ENCODE results near the gene MMP21. TPM values are rescaled to one million over a fixed set of nuclear protein-coding genes. Genes with fewer than 3 reads are reported as not detected.

The MMP21 gene
- total RNA-seq, 1 experiment from 2014 or later, result not detected

DNA sequence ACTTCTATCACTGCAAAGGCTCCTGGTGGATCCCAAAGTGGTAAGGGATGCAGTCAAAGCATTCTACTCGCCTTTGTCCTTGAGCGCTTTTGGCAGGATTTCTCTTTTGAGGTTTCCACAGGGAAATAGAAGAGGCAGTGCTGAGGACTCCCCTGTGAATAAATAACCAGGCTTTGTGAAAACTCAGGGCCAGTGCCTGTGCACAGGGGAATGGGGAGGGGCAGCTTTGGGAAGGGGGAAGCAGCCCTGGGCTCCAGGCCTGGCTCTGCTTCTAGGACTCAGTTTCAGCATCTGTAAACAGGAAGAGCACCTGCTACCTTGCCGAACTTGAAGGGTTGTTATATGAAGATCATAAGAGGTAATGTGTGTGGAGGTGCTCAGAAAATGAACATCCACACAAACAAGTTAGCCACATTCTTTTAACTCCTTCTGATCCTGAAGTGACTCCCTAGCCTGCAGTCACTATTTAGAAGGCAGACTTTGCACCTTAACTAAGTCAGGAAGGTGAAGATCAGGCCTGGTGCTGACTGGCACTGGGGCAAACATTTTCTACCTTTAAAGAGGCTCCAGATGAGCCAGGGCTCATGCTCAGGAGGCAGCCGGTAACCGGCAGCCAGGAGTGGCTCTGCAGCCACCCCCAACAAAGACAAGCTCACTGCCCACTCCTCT lies 22.5 kb upstream of the MMP21 start:
- Histone ChIP-seq H3K79me2 (ENCODE audit: low read length) (no peaks in the 10 kb centered on the region), H3K27ac (ENCODE audit: low read length) (no peak overlapping the region), H3K4me3 (ENCODE audit: low read length) (no peak overlapping the region), H3K27me3 (ENCODE audit: low read length) (no peaks in the 10 kb centered on the region), H4K20me1 (ENCODE audit: insufficient read depth, low read depth, low read length) (no peaks in the 10 kb centered on the region), H3K4me2 (ENCODE audit: low read depth, low read length, poor library complexity, severe bottlenecking) (no peak overlapping the region), H3K9me3 (ENCODE audit: low read length) (no peaks in the 10 kb centered on the region), H3K9me2 (replicated peaks; ENCODE audit: insufficient read depth, low read length) (no peaks in the 10 kb centered on the region), H3K9ac (ENCODE audit: low read length) (no peak overlapping the region), H3K4me1 (ENCODE audit: low read length) (no peaks in the 10 kb centered on the region), H3K36me3 (ENCODE audit: insufficient read depth, low read length) (peaks cover 5% of the 10 kb centered on the region; the same call in 1 of the 2 replicates), H2AFZ (ENCODE audit: low read length) (no peak overlapping the region)
- DNase-seq, result no peak

DNA sequence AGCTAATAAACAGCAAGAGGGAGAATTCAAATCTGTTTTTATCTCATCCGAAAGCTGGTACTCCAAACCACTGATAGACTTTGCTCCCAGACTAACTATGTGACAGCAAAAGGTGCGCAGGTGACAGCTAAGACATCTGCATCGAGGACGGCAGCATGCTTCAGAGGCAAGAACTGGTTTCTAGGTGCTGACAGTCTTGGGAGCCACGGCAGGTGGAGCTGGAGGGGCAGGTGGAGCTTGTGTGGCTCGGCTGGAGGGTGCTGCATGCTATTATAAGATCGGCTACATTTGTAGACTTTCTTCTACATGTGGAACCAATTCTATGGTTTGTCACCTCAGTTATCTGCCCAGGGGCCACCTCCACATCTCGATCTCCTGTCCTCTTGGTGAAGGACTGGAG lies 21.8 kb upstream of the MMP21 start:
- Histone ChIP-seq H3K4me3 (ENCODE audit: low read length) (no peak overlapping the region), H4K20me1 (ENCODE audit: insufficient read depth, low read depth, low read length) (no peaks in the 10 kb centered on the region), H3K9me3 (ENCODE audit: low read length) (no peaks in the 10 kb centered on the region), H3K9ac (ENCODE audit: low read length) (no peak overlapping the region), H3K36me3 (ENCODE audit: insufficient read depth, low read length) (peaks cover 4% of the 10 kb centered on the region), H2AFZ (ENCODE audit: low read length) (no peak overlapping the region), H3K9me2 (replicated peaks; ENCODE audit: insufficient read depth, low read length) (no peaks in the 10 kb centered on the region), H3K79me2 (ENCODE audit: low read length) (no peaks in the 10 kb centered on the region), H3K4me2 (ENCODE audit: low read depth, low read length, poor library complexity, severe bottlenecking) (no peak overlapping the region), H3K27me3 (ENCODE audit: low read length) (no peaks in the 10 kb centered on the region), H3K4me1 (ENCODE audit: low read length) (no peaks in the 10 kb centered on the region), H3K27ac (ENCODE audit: low read length) (no peak overlapping the region)
- DNase-seq, result no peak

DNA sequence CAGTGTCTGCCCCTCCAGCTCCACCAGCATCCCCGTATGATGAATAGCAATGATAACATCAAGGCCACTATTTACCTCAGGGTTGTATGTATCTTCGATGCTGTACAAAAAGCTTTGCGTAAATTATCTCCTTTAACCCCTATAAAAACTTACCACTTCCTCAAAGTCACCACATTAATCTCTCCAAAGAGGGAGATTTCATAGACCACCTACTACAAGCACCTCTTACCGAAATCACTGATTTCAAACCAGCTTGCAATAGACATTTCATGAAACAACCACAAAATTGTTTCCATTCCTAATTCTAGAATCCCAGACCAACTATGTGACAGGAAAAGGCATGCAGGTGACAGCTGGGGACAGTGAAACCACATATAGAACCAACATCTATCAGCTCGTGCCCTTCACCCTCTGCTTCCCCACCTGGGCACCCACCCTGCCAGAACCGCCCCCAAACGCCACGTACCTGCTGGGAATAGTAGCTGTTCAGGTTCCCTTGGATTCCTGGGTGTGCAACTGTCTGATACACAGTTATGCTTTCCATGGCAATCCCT lies 20.1 kb upstream of the MMP21 start:
- no peaks in the 10 kb centered on the region for H3K79me2 ChIP-seq (ENCODE audit: low read length)
- no peak overlapping the region for H2AFZ ChIP-seq (ENCODE audit: low read length)
- no peaks in the 10 kb centered on the region for H3K4me1 ChIP-seq (ENCODE audit: low read length)
- H3K27me3 ChIP-seq (ENCODE audit: low read length), result no peaks in the 10 kb centered on the region
- H3K4me3 ChIP-seq (ENCODE audit: low read length), result no peak overlapping the region
- no peak overlapping the region for H3K27ac ChIP-seq (ENCODE audit: low read length)
- no peak for DNase-seq
- H3K4me2 ChIP-seq (ENCODE audit: low read depth, low read length, poor library complexity, severe bottlenecking), result no peak overlapping the region
- no peaks in the 10 kb centered on the region for H3K9me3 ChIP-seq (ENCODE audit: low read length)
- no peaks in the 10 kb centered on the region for H4K20me1 ChIP-seq (ENCODE audit: insufficient read depth, low read depth, low read length)
- no peaks in the 10 kb centered on the region for H3K9me2 ChIP-seq (replicated peaks; ENCODE audit: insufficient read depth, low read length)
- H3K36me3 ChIP-seq (ENCODE audit: insufficient read depth, low read length), result peaks cover 7% of the 10 kb centered on the region
- no peak overlapping the region for H3K9ac ChIP-seq (ENCODE audit: low read length)

DNA sequence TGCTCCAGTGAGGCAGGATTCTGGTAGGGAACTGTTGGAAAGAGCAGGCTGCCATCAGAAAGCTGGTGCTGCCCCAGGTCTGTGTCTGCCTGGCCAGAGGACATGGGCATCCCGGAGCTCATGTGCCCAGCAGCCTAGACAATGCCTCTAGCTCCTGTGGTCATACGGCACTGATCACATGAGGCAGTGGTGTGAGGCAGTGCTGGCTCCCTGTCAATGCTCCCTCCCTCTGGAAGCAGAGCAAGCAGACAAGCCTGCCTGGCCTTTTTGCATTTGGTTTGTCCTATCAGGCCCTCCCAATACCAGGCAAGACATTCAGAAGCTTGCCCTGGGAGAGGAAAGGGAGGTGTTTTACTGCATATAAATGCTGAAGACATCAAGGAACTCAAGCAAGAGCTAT lies 19.5 kb upstream of the MMP21 start:
- Histone ChIP-seq H3K4me1 (ENCODE audit: low read length) (no peaks in the 10 kb centered on the region), H3K79me2 (ENCODE audit: low read length) (no peaks in the 10 kb centered on the region), H3K27ac (ENCODE audit: low read length) (no peak overlapping the region), H3K36me3 (ENCODE audit: insufficient read depth, low read length) (peaks cover 7% of the 10 kb centered on the region), H2AFZ (ENCODE audit: low read length) (no peak overlapping the region), H3K27me3 (ENCODE audit: low read length) (no peaks in the 10 kb centered on the region), H3K9ac (ENCODE audit: low read length) (no peak overlapping the region), H3K4me3 (ENCODE audit: low read length) (no peak overlapping the region), H3K9me3 (ENCODE audit: low read length) (no peaks in the 10 kb centered on the region), H4K20me1 (ENCODE audit: insufficient read depth, low read depth, low read length) (no peaks in the 10 kb centered on the region), H3K4me2 (ENCODE audit: low read depth, low read length, poor library complexity, severe bottlenecking) (no peak overlapping the region), H3K9me2 (replicated peaks; ENCODE audit: insufficient read depth, low read length) (no peaks in the 10 kb centered on the region)
- no peak for DNase-seq

DNA sequence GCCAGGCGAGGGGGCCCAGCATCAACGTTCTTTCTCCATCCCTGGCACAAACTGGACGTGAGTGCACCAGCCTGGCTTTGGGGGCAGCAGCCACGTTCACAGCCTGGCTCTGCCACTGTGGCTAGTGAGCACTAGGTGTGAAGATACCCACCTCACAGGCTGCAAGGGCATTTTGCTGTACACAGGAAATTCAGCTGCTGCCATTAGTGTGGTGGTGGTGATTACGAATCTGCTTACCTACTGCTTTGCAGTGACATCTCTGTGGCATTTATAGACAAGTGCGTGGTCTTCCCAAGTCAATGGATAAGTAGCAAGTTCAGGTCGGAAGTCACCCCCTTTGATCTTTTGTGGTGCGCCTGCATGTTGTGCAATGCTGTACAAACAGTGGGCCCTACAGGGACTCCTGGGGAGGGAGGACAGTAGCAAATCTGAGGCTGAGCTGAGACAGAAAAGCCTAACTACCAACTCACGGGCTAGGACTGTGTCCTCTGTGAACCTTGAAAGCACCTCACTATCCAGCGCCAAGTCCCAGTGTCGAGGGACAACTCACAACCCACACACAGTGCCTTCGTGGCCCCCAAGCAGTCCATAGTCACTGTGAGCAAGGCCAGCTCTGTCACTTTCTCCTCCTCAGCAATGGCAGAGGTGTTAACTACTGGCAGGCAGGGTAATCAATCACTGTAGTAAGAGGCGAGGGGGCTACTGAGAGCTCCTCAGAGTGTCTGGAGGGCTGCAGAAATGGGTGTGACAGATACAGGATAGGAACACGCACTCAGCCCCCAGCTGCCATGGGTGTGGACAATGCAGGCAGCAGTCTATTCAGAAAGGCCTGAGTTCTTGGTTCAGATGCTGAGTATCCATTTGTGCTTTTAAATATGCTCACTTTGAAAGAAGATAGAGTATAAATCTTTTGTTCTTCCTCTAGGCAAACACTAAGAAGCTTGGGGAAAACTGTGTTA lies 17.0 kb upstream of the MMP21 start:
- Histone ChIP-seq H3K4me2 (ENCODE audit: low read depth, low read length, poor library complexity, severe bottlenecking) (no peak overlapping the region), H3K27me3 (ENCODE audit: low read length) (no peaks in the 10 kb centered on the region), H3K36me3 (ENCODE audit: insufficient read depth, low read length) (peaks cover 7% of the 10 kb centered on the region)

DNA sequence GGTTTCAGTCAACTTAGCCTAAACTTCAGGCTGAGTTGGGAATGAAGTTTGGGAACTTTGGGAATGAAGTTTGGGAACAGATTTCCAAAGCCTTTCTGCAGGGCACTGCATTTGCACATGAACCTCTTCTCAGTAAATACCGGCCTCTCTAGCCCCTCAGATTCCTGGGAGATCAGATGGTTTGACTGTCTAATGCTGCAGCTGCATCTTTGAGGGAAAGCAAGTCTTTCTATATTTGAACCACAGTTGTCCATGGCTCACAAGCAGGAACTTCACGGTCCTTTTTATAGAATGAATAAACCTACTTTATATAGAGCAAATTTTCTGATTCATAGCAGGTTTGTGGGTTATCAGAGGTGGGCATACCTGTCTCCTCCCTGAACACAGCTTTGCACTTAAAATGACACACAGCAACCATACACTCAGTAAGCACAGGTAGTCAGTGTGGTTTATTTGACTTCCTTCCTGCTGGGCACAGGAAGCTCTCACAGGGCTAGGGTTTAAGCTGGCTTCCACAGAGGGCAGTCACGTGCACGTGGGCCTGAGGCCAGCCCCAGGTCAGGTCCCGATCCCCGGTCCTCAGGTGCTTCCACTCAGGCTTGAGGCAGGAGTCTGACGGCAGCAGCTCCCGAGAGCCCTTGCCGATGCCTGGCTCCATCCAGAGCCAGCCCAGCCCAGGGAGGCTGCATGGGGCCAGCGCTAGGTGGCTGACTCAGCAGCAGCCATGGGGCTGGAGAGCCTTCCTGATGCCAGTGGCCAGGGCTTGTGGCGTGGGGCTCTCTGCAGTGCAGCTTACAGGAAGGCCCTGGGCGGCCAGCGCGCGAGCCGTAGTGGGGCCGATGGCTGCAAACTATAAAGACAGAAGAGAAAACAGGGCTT lies 12.8 kb upstream of the MMP21 start:
- Histone ChIP-seq H3K9me3 (ENCODE audit: low read length) (no peaks in the 10 kb centered on the region), H3K4me2 (ENCODE audit: low read depth, low read length, poor library complexity, severe bottlenecking) (no peak overlapping the region), H3K79me2 (ENCODE audit: low read length) (no peaks in the 10 kb centered on the region), H3K9me2 (replicated peaks; ENCODE audit: insufficient read depth, low read length) (no peaks in the 10 kb centered on the region), H3K27ac (ENCODE audit: low read length) (no peak overlapping the region), H2AFZ (ENCODE audit: low read length) (no peak overlapping the region), H3K4me1 (ENCODE audit: low read length) (peaks cover 3% of the 10 kb centered on the region; the same call in 1 of the 2 replicates), H3K27me3 (ENCODE audit: low read length) (no peaks in the 10 kb centered on the region), H3K4me3 (ENCODE audit: low read length) (no peak overlapping the region), H4K20me1 (ENCODE audit: insufficient read depth, low read depth, low read length) (0 out of 2 replicates have a peak, but pooled peaks cover 3% of the 10 kb centered on the region), H3K9ac (ENCODE audit: low read length) (no peak overlapping the region), H3K36me3 (ENCODE audit: insufficient read depth, low read length) (peaks cover 4% of the 10 kb centered on the region; the same call in 1 of the 2 replicates)
- DNase-seq, result no peak

More for the DNA sequence above, 17.0 kb upstream of the MMP21 start:
- H2AFZ ChIP-seq (ENCODE audit: low read length), result no peak overlapping the region
- H3K4me1 ChIP-seq (ENCODE audit: low read length), result no peaks in the 10 kb centered on the region
- no peak overlapping the region for H3K9ac ChIP-seq (ENCODE audit: low read length)
- H4K20me1 ChIP-seq (ENCODE audit: insufficient read depth, low read depth, low read length), result no peaks in the 10 kb centered on the region
- H3K27ac ChIP-seq (ENCODE audit: low read length), result no peak overlapping the region
- no peaks in the 10 kb centered on the region for H3K9me3 ChIP-seq (ENCODE audit: low read length)
- no peak for DNase-seq
- H3K79me2 ChIP-seq (ENCODE audit: low read length), result no peaks in the 10 kb centered on the region
- no peak overlapping the region for H3K4me3 ChIP-seq (ENCODE audit: low read length)
- no peaks in the 10 kb centered on the region for H3K9me2 ChIP-seq (replicated peaks; ENCODE audit: insufficient read depth, low read length)

DNA sequence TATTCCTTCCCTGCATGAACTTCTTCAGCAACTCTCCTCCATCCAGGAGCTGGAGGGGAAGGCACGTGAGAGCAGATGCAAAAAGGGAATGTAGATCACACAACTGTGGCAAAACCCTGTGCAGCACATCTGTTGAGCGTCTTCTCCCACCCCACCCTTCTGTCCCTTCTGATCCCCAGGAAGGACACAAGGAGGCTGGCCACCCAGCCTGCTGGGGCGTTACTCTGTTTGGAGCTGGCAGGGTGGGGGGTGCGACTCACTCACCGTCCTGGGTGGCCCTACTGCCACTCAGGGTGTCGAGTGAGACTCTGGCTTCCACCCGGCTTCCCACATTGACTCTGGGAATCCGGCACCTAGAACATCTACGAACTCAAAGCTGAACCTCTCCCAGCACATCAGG lies 10.2 kb upstream of the MMP21 start:
- Histone ChIP-seq H3K79me2 (ENCODE audit: low read length) (no peaks in the 10 kb centered on the region), H3K4me2 (ENCODE audit: low read depth, low read length, poor library complexity, severe bottlenecking) (no peak overlapping the region), H3K27ac (ENCODE audit: low read length) (no peak overlapping the region), H4K20me1 (ENCODE audit: insufficient read depth, low read depth, low read length) (0 out of 2 replicates have a peak, but pooled peaks cover 3% of the 10 kb centered on the region), H3K4me1 (ENCODE audit: low read length) (peaks cover 4% of the 10 kb centered on the region), H3K36me3 (ENCODE audit: insufficient read depth, low read length) (no peaks in the 10 kb centered on the region), H3K9ac (ENCODE audit: low read length) (no peak overlapping the region), H3K4me3 (ENCODE audit: low read length) (no peak overlapping the region), H2AFZ (ENCODE audit: low read length) (no peak overlapping the region), H3K27me3 (ENCODE audit: low read length) (no peaks in the 10 kb centered on the region), H3K9me3 (ENCODE audit: low read length) (no peaks in the 10 kb centered on the region), H3K9me2 (replicated peaks; ENCODE audit: insufficient read depth, low read length) (no peaks in the 10 kb centered on the region)
- DNase-seq, result no peak

All from Karpas-422 (cell line).